ENCODE results near the gene S100A16. TPM values are rescaled to one million over a fixed set of nuclear protein-coding genes. Genes with fewer than 3 reads are reported as not detected.
A peak's percentile ranks its signal among the peaks of the same experiment; 100 is the strongest.
"Not testable (repeated sequence)": the region's sequence is repeated elsewhere in the genome, so short reads cannot be mapped to it uniquely, and the experiment has no call there.

Gene S100A16
- total RNA-seq, 5 donors from 2014 or later (not counting 1 experiment from before 2014, with no cell fraction given), result 0.53 to 1.0 (median 0.82) TPM; not detected in 2

DNA sequence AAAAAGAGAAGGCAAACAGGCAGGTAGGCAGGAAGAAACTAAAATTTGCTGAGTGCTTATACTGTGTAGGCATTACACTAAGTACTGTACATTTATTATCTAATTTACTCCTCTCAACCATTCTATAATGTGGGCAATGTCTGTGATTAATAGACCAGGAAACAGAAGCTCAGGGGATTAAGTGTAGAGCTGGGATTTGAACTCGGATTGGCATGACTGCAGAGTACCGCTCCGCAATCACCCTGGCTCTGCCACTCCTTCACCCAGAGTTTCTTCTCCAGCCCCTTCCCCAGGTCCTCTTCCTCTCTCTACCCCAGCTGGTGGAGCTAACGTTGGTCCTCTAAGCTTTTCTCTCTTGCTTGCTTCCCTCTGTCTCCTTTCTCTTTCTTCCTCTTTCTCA is 35.8 kb downstream of the S100A16 start:
- Histone ChIP-seq H3K9me3 (no peaks in the 10 kb centered on the region), H3K4me3 (ENCODE audit: control insufficient read depth in 1 of 2, extremely low read depth in 1 of 2, low read length in 1 of 2) (no peak overlapping the region), H3K4me1 (ENCODE audit: control insufficient read depth in 1 of 2, extremely low read depth in 1 of 2, insufficient read depth in 2 of 2, low read length in 2 of 2) (no peaks in the 10 kb centered on the region), H3K36me3 (ENCODE audit: control insufficient read depth in 2 of 2, extremely low read depth in 1 of 2, insufficient read depth in 1 of 2, low read length in 1 of 2) (no peaks in the 10 kb centered on the region), H3K27me3 (replicated peaks in 1 of 2; ENCODE audit: control insufficient read depth in 2 of 2, extremely low read depth in 1 of 2, insufficient read depth in 2 of 2, low read length in 1 of 2) (peaks cover 0 to 28% of the 10 kb centered on the region in 2 experiments), H3K27ac (ENCODE audit: low read length) (no peak overlapping the region)
- WGBS (ENCODE audit: insufficient coverage), result 70% methylated on average over 2 of the region's 4 CpGs
- H3K27ac Mint-ChIP-seq, result no peak overlapping the region
- no peak for DNase-seq
- POLR2A ChIA-PET, result no interaction called here
- CTCF ChIA-PET, result no interaction called here
- peaks cover 21 to 29% of the 10 kb centered on the region in 2 donors for H3K27me3 Mint-ChIP-seq
- H3K4me3 Mint-ChIP-seq, result no peak overlapping the region
- ATAC-seq (replicated peaks in 1 of 4), result no peak
- H3K9me3 Mint-ChIP-seq, result no peaks in the 10 kb centered on the region
- no peaks in the 10 kb centered on the region for H3K36me3 Mint-ChIP-seq
- peaks cover 0 to 9% (median 7%) of the 10 kb centered on the region in 3 donors for H3K4me1 Mint-ChIP-seq

DNA sequence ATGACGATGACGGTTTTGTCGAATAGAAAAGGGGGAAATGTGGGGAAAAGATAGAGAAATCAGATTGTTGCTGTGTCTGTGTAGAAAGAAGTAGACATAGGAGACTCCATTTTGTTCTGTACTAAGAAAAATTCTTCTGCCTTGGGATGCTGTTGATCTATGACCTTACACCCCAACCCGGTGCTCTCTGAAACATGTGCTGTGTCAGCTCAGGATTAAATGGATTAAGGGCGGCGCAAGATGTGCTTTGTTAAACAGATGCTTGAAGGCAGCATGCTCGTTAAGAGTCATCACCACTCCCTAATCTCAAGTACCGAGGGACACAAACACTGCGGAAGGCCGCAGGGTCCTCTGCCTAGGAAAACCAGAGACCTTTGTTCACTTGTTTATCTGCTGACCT is 37.4 kb downstream of the S100A16 start:
- POLR2A ChIA-PET; H3K4me1 ChIP-seq (ENCODE audit: control insufficient read depth in 1 of 2, extremely low read depth in 1 of 2, insufficient read depth in 2 of 2, low read length in 2 of 2); ATAC-seq (replicated peaks in 1 of 4); H3K4me3 ChIP-seq (ENCODE audit: control insufficient read depth in 1 of 2, extremely low read depth in 1 of 2, low read length in 1 of 2); H3K9me3 ChIP-seq; CTCF ChIA-PET; H3K36me3 Mint-ChIP-seq; H3K36me3 ChIP-seq (ENCODE audit: control insufficient read depth in 2 of 2, extremely low read depth in 1 of 2, insufficient read depth in 1 of 2, low read length in 1 of 2); H3K4me1 Mint-ChIP-seq; H3K27ac Mint-ChIP-seq; H3K27ac ChIP-seq (ENCODE audit: low read length); DNase-seq; H3K4me3 Mint-ChIP-seq; H3K9me3 Mint-ChIP-seq: not testable (repeated sequence)
- H3K27me3 ChIP-seq (replicated peaks in 1 of 2; ENCODE audit: control insufficient read depth in 2 of 2, extremely low read depth in 1 of 2, insufficient read depth in 2 of 2, low read length in 1 of 2), result peaks cover 0 to 22% of the 10 kb centered on the region in 2 experiments
- peaks cover 24 to 29% of the 10 kb centered on the region in 2 donors for H3K27me3 Mint-ChIP-seq
- WGBS (ENCODE audit: insufficient coverage), result no CpG with 5 or more reads among the region's 10 CpGs

DNA sequence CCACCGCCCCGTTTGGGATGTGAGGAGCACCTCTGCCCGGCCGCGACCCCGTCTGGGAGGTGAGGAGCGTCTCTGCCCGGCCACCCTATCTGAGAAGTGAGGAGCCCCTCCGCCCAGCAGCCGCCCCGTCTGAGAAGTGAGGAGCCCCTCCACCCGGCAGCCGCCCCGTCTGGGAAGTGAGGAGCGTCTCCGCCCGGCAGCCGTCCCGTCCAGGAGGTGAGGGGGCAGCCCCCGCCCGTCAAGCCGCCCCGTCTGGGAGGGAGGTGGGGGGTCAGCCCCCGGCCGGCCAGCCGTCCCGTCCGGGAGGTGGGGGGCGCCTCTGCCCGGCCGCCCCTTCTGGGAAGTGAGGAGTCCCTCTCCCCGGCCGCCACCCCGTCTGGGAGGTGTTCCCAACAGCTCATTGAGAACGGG is 37.9 kb downstream of the S100A16 start:
- H3K27ac Mint-ChIP-seq; H3K4me3 ChIP-seq (ENCODE audit: control insufficient read depth in 1 of 2, extremely low read depth in 1 of 2, low read length in 1 of 2); POLR2A ChIA-PET; H3K9me3 ChIP-seq; H3K36me3 Mint-ChIP-seq; H3K4me1 Mint-ChIP-seq; ATAC-seq (replicated peaks in 1 of 4); H3K36me3 ChIP-seq (ENCODE audit: control insufficient read depth in 2 of 2, extremely low read depth in 1 of 2, insufficient read depth in 1 of 2, low read length in 1 of 2); H3K4me1 ChIP-seq (ENCODE audit: control insufficient read depth in 1 of 2, extremely low read depth in 1 of 2, insufficient read depth in 2 of 2, low read length in 2 of 2); DNase-seq; H3K27ac ChIP-seq (ENCODE audit: low read length); CTCF ChIA-PET; H3K9me3 Mint-ChIP-seq; H3K4me3 Mint-ChIP-seq: not testable (repeated sequence)
- H3K27me3 Mint-ChIP-seq, result peaks cover 24 to 29% of the 10 kb centered on the region in 2 donors
- WGBS (ENCODE audit: insufficient coverage), result 90% methylated on average over 17 of the region's 35 CpGs
- H3K27me3 ChIP-seq (replicated peaks in 1 of 2; ENCODE audit: control insufficient read depth in 2 of 2, extremely low read depth in 1 of 2, insufficient read depth in 2 of 2, low read length in 1 of 2), result peaks cover 0 to 22% of the 10 kb centered on the region in 2 experiments

DNA sequence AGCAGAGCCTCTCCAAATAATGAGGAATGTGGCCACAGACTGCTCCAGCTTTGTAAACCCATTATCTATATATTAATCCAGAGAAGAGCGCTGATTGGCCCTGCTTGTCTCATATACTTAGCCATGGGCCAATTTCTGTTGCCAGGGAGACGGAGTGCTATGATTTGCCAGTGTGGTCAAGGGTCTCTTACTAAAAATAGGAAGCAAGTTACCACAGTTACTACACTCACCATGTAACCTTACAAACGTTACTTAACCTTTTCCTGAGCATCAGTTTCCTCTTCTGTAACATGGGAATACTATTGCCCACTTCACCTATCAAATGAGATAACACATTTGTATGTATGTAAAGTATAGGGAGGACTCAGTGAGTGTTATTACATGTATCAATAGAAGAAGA is 39.6 kb downstream of the S100A16 start:
- Mint-ChIP-seq H3K9me3 (no peaks in the 10 kb centered on the region), H3K4me1 (peaks cover 6 to 18% (median 14%) of the 10 kb centered on the region in 3 donors), H3K27me3 (peaks cover 13 to 18% of the 10 kb centered on the region in 2 donors), H3K36me3 (no peaks in the 10 kb centered on the region), H3K27ac (no peak overlapping the region), H3K4me3 (no peak overlapping the region)
- DNase-seq (no peak), ATAC-seq (replicated peaks in 1 of 4) (no peak)
- no peaks in the 10 kb centered on the region for H3K9me3 ChIP-seq
- no peak overlapping the region for H3K4me3 ChIP-seq (ENCODE audit: control insufficient read depth in 1 of 2, extremely low read depth in 1 of 2, low read length in 1 of 2)
- peaks cover 0 to 26% of the 10 kb centered on the region in 2 experiments for H3K27me3 ChIP-seq (replicated peaks in 1 of 2; ENCODE audit: control insufficient read depth in 2 of 2, extremely low read depth in 1 of 2, insufficient read depth in 2 of 2, low read length in 1 of 2)
- WGBS (ENCODE audit: insufficient coverage), result no CpG with 5 or more reads among the region's 3 CpGs
- H3K4me1 ChIP-seq (ENCODE audit: control insufficient read depth in 1 of 2, extremely low read depth in 1 of 2, insufficient read depth in 2 of 2, low read length in 2 of 2), result peaks cover 0 to 6% of the 10 kb centered on the region in 2 experiments
- no peak overlapping the region for H3K27ac ChIP-seq (ENCODE audit: low read length)
- H3K36me3 ChIP-seq (ENCODE audit: control insufficient read depth in 2 of 2, extremely low read depth in 1 of 2, insufficient read depth in 1 of 2, low read length in 1 of 2), result no peaks in the 10 kb centered on the region
- POLR2A ChIA-PET, result interaction anchor here in 1 of 2 donors (0.7 kb wide), 1 partner anchor 17 kb away, joined by 8 read pairs; no protein-coding TSS in a partner anchor
- CTCF ChIA-PET, result interaction anchor here (1.7 to 2.2 kb wide), 2 partner anchors 42 to 63 kb away, joined by 6 to 13 read pairs; no protein-coding TSS in a partner anchor

DNA sequence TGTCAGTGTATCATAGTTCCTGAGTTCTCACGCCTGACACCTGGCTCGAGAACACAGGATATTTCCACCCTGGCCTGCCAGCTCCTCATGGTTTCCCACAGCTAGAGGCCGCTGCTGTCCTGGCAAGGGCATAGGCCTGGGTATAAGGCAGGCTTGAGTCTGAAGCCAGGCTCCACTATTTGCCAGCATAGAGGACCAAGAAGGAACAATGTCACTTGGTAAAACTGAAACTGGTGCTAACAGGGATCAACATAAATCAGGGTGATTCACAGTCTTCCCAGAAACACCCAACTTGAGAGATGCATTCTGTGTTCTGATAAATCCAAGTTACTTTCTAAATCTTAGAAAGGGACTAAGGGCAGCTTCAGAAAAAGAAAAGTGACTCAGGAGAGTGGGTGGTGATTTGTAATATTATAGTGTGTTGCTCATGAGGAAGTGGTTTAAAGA is 40.3 kb downstream of the S100A16 start:
- ATAC-seq (replicated peaks in 1 of 4), result peak; percentile 68 to 87 (median 76)
- Mint-ChIP-seq H3K36me3 (no peaks in the 10 kb centered on the region), H3K4me1 (peaks cover 12 to 24% (median 22%) of the 10 kb centered on the region in 3 donors), H3K27ac (peak overlapping the region; percentile 34 to 43), H3K9me3 (no peaks in the 10 kb centered on the region), H3K4me3 (no peak overlapping the region), H3K27me3 (peaks cover 5 to 10% of the 10 kb centered on the region in 2 donors)
- WGBS (ENCODE audit: insufficient coverage), result 27% methylated on average over 3 of the region's 3 CpGs
- no peak overlapping the region for H3K27ac ChIP-seq (ENCODE audit: low read length)
- H3K4me3 ChIP-seq (ENCODE audit: control insufficient read depth in 1 of 2, extremely low read depth in 1 of 2, low read length in 1 of 2), result no peak overlapping the region
- ChIA-PET CTCF (interaction anchor here (1.2 to 2.2 kb wide), 8 partner anchors 14 to 178 kb away, joined by 3 to 13 read pairs (median 4); partner anchors contain the start of gene S100A6 (in 1 of the 2)), POLR2A (no interaction called here)
- peaks cover 0 to 13% of the 10 kb centered on the region in 2 experiments for H3K4me1 ChIP-seq (ENCODE audit: control insufficient read depth in 1 of 2, extremely low read depth in 1 of 2, insufficient read depth in 2 of 2, low read length in 2 of 2)
- peaks cover 0 to 22% of the 10 kb centered on the region in 2 experiments for H3K27me3 ChIP-seq (replicated peaks in 1 of 2; ENCODE audit: control insufficient read depth in 2 of 2, extremely low read depth in 1 of 2, insufficient read depth in 2 of 2, low read length in 1 of 2)
- no peaks in the 10 kb centered on the region for H3K36me3 ChIP-seq (ENCODE audit: control insufficient read depth in 2 of 2, extremely low read depth in 1 of 2, insufficient read depth in 1 of 2, low read length in 1 of 2)
- no peaks in the 10 kb centered on the region for H3K9me3 ChIP-seq
- DNase-seq, result peak in 30 of 35 experiments; percentile 12 to 60 (median 34)

DNA sequence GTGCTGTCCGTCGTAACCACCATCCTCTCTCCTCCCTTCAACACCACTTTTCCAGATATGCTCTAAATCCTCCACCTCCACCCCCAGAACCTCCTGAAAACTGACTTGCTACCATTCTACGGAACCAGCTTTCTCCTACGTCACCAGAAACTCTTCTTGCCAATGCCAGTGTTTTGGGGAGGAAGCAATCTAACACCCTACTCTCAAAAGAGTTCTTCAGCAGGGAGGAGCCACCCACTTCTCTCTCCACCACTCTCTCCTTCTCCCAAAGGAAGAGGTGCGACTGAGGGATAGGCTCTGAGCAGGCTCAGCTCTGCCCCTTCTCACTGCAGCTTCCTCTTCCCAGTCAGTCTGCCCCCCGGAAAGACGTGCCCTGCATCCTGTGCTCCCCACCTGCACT is 41.2 kb downstream of the S100A16 start:
- Mint-ChIP-seq H3K27ac (no peak overlapping the region), H3K9me3 (no peaks in the 10 kb centered on the region), H3K4me3 (no peak overlapping the region), H3K27me3 (peaks cover 2 to 3% of the 10 kb centered on the region in 2 donors), H3K4me1 (peaks cover 16 to 31% (median 28%) of the 10 kb centered on the region in 3 donors), H3K36me3 (no peaks in the 10 kb centered on the region)
- ChIA-PET POLR2A (interaction anchor here in 1 of 2 donors (0.7 kb wide), 1 partner anchor 1187 kb away, joined by 6 read pairs; no protein-coding TSS in a partner anchor), CTCF (interaction anchor here (0.8 to 4.3 kb wide), 10 partner anchors 32 to 179 kb away, joined by 3 to 27 read pairs (median 6); partner anchors contain the start of gene S100A6 (in 1 of the 2))
- no peak for ATAC-seq (replicated peaks in 1 of 4)
- Histone ChIP-seq H3K27me3 (replicated peaks in 1 of 2; ENCODE audit: control insufficient read depth in 2 of 2, extremely low read depth in 1 of 2, insufficient read depth in 2 of 2, low read length in 1 of 2) (peaks cover 0 to 13% of the 10 kb centered on the region in 2 experiments), H3K4me3 (ENCODE audit: control insufficient read depth in 1 of 2, extremely low read depth in 1 of 2, low read length in 1 of 2) (no peak overlapping the region), H3K9me3 (no peaks in the 10 kb centered on the region), H3K36me3 (ENCODE audit: control insufficient read depth in 2 of 2, extremely low read depth in 1 of 2, insufficient read depth in 1 of 2, low read length in 1 of 2) (no peaks in the 10 kb centered on the region), H3K27ac (ENCODE audit: low read length) (no peak overlapping the region), H3K4me1 (ENCODE audit: control insufficient read depth in 1 of 2, extremely low read depth in 1 of 2, insufficient read depth in 2 of 2, low read length in 2 of 2) (peaks cover 2 to 22% of the 10 kb centered on the region in 2 experiments)
- no peak for DNase-seq
- WGBS (ENCODE audit: insufficient coverage), result 94% methylated on average over 2 of the region's 7 CpGs

Data from T-cell (primary cell).